GM10847 (cell line): Measurements from ENCODE around the gene MBTPS1.

Source experiments
- POLR2A ChIP-seq: IDR thresholded peaks from 2 replicates; pipeline ENCODE4 v1.6.1; 2011; ENCODE audit not compliant: insufficient read length; ENCODE audit errors: extremely low read depth

Gene MBTPS1

GRCh38 chr16:84116720-84117493 lies at the start of gene MBTPS1:
Gene MBTPS1, minus strand, starts transcription at chr16:84116942. Its CDS starts 15,159 bp downstream, at chr16:84101783.
- peak; percentile 53 for TF ChIP-seq POLR2A

DNA sequence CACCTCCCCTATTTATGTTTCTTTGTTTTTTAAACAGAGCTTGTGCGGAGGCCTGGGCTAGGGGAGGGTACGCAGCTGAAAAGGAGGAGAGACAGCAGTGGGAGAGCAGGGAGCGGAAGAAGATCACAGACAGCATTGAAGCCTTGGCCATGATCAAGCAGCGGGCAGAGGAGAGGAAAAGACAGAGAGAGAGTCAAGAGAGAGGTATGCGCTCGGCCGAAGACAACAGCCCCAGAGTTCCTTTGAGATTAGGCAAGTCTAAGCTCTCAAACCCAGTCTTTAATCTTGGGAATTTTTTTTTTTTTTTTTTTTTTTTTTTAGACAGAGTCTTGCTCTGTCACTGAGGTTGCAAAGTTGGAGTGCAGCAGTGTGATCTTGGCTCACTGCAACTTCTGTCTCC lies 49.0 kb upstream of the MBTPS1 start:
- no peak for TF ChIP-seq POLR2A

DNA sequence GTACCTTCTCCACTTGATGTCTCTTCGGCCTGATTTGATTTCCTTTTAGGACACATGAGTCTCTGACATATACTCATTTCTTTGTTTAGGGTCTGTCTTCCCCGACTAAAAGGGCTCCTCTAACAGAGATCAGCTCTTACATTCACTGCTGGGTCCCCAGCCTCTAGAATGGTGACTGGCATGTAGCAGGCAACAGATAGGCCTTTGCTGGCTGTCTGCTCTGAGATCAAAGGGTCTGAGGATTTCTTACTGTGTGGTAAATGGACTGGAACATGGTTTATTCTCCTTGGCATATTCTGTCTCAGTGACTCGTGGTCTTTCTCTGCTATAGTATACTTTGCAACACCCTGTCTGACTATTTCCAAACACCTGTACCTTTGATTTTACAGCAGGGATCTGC lies 45.1 kb upstream of the MBTPS1 start:
- no peak for TF ChIP-seq POLR2A

- no peak for TF ChIP-seq POLR2A
These were observed 44.3 kb upstream of the MBTPS1 start for GRCh38 chr16:84161037-84161436.

DNA sequence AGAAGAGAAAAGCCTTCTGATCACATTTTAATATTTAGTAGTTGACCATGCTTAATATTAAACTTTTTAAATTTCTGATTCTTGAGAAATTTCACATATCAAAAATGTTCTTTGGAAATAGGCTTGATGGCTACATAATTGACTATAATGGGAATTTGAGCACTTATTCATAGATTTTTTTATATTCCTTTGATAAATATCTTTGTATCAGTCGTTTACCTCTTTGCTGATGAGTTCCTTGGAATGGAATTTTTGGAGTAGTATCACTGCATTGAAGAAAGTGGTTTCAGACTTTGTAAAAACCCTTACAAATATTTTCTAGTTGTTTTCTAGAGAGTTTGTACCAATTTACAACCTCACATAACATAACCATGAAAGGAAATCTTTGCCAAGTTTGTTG lies 43.1 kb upstream of the MBTPS1 start:
- TF ChIP-seq POLR2A: no peak

- no peak for TF ChIP-seq POLR2A
These were observed 42.3 kb upstream of the MBTPS1 start for GRCh38 chr16:84159007-84159406.

DNA sequence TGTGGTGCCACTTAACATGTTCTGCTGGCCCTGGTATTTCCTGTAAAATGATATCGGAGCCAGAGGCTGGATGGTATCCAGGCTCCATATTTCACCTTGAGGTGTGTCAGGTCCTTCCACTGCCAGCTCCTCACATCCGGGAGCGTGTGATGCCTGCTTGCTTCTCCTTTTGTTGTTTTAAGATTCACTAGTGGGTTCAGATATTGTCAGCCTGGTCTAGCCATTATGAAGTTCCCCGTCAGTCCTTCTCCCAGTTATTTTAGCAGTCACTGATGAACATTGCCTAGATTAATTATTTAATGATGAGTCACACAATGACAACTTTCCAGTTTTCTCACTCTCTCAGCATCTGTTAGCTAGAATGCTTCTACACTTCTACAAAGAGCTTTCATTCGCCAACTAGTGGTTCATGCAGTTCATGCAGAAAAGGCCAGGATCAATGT lies 39.6 kb upstream of the MBTPS1 start:
- no peak for TF ChIP-seq POLR2A

DNA sequence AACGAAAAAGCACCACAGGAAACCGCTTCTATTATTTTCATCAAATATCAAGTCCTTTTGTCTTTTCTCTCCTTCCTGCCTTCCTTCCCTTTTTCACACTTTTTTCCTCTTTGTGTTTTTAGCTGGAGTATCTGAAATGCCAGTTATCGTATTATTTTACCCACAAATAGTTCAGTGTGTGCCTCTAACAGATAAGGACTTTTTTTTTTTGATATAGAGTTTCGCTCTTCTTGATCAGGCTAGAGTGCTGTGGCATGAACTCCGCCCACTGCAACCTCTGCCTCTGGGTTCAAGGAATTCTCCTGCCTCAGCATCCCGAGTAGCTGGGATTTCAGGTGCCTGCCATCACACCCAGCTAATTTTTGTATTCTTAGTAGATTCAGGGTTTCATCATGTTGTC lies 39.0 kb upstream of the MBTPS1 start:
- TF ChIP-seq POLR2A: no peak

GRCh38 chr16:84155226-84155625 lies 38.5 kb upstream of the MBTPS1 start:
- TF ChIP-seq POLR2A: no peak

- no peak for TF ChIP-seq POLR2A
These were observed 37.0 kb upstream of the MBTPS1 start for GRCh38 chr16:84153660-84154214.

- TF ChIP-seq POLR2A: no peak
These were observed 34.2 kb upstream of the MBTPS1 start for GRCh38 chr16:84150926-84151325.

- TF ChIP-seq POLR2A: peak; percentile 46
These were observed 28.3 kb upstream of the MBTPS1 start, which contains the start of the genes DNAAF1 and HSDL1 for GRCh38 chr16:84144859-84145639. Gene DNAAF1, plus strand, starts transcription at chr16:84145308. Its CDS starts 133 bp downstream, at chr16:84145441. Gene HSDL1, minus strand, starts transcription at chr16:84145177. Its CDS starts 13,856 bp downstream, at chr16:84131321.

DNA sequence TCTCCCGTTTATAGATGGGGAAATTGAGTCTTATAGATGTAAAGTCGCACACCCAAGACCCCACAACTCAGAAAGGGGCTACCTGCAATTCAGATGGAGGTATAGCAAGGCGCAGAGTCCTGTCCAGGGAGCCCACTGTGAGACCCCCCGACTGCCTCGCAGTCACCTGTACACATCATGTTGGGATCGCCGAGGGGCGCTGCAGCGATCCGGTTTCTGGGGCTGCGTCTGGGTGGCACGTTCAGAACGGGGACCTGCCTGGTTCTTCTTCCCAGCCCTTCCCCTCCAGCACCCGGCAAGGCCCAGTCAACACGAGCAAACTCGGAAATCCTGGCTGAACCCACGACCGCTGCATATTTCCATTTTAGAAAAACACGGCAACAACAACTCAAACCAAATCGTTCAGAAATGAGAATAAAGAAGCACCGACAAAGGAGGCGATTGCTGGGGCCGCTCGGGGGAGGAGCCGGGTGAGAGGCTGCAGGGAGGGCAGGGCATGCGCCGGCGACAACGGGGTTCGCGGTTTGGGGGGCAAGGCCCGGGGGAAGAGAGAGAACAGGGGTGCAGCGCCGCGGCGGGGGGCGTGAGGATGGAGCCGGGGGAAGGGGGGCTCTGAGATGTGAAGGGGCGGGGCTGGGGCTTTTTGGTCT lies 27.6 kb upstream of the MBTPS1 start:
- no peak for TF ChIP-seq POLR2A

GRCh38 chr16:84143784-84144199 lies 27.1 kb upstream of the MBTPS1 start:
- no peak for TF ChIP-seq POLR2A

GRCh38 chr16:84143081-84143480 lies 26.3 kb upstream of the MBTPS1 start:
- no peak for TF ChIP-seq POLR2A

DNA sequence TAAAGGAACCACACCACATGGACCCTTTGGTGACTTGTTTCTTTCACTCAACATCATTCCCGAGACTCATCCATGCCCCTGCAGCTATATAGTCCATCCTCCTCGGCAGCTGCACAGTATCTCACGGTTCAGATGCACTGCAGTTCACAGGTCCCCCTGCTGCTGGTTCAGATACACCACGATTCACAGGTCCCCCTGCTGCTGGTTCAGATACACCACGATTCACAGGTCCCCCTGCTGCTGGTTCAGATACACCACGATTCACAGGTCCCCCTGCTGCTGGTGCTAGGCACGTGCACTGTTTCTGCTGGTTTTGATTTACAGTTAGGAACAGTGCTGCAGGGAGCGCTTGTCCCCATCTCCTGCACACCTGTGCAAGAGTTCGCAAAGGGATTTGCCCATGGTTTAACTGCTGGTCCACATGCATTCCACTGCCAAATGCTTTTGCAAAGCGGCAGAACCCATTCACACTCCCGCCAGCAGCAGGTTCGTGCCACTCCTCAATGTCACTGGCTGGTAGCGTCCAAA lies 24.5 kb upstream of the MBTPS1 start:
- no peak for TF ChIP-seq POLR2A
